GM12801 (cell line): ENCODE data around the gene KCNK4.

Experiments
- CTCF ChIP-seq: IDR thresholded peaks from one replicate; pipeline ENCODE4 v1.5.1; 2011; ENCODE audit warnings: control low read depth; ENCODE audit not compliant: insufficient read length; ENCODE audit errors: extremely low read depth

Gene KCNK4

GRCh38 chr11:64262271-64263002 is 28.7 kb upstream of the KCNK4 start:
- no peak for TF ChIP-seq CTCF

GRCh38 chr11:64263021-64263946 is 27.8 kb upstream of the KCNK4 start:
- no peak for TF ChIP-seq CTCF

- TF ChIP-seq CTCF: no peak
Measured at GRCh38 chr11:64263947-64264317, 27.2 kb upstream of the KCNK4 start.

- no peak for TF ChIP-seq CTCF
Measured at GRCh38 chr11:64264371-64264852, 26.7 kb upstream of the KCNK4 start.

GRCh38 chr11:64265176-64266160 is 25.6 kb upstream of the KCNK4 start:
- TF ChIP-seq CTCF: no peak

GRCh38 chr11:64266339-64266738 is 24.8 kb upstream of the KCNK4 start:
- TF ChIP-seq CTCF: no peak
